ENCODE results near the gene EXD3. TPM values are rescaled to one million over a fixed set of nuclear protein-coding genes. Genes with fewer than 3 reads are reported as not detected.
A peak's percentile ranks its signal among the peaks of the same experiment; 100 is the strongest.

The EXD3 gene
- total and polyA plus RNA-seq, 2 of the 13 experiments (the other 11 are each of a cell fraction or from before 2014, with no cell fraction given), result 2.7 to 4.8 TPM

GRCh38 chr9:137454597-137455358, 31.8 kb upstream of the EXD3 start (continued):
- TF ChIP-seq CREB3 (CRISPR knock-in tag; IDR thresholded peaks at IDR 0.05) (peak; percentile 5; the same call in 1 of the 2 replicates), NFYC (CRISPR knock-in tag; IDR thresholded peaks at IDR 0.05) (peak; percentile 60), ZNF503 (CRISPR knock-in tag; IDR thresholded peaks at IDR 0.05) (0 out of 2 replicates have a peak, but pooled peaks have one; percentile 19), RXRB (CRISPR knock-in tag; IDR thresholded peaks at IDR 0.05; ENCODE audit: borderline replicate concordance) (peak; percentile 88), MXI1 (IDR thresholded peaks at IDR 0.05; ENCODE audit: borderline replicate concordance, low read depth, low read length) (peak; percentile 87; the same call in 1 of the 3 replicates), HMG20B (CRISPR knock-in tag; conservative IDR thresholded peaks at IDR 0.05) (no peak), FOXC1 (CRISPR knock-in tag; IDR thresholded peaks at IDR 0.05; ENCODE audit: borderline replicate concordance) (peak; percentile 72; the same call in 1 of the 2 replicates), TAF1 (CRISPR knock-in tag; IDR thresholded peaks at IDR 0.05) (no peak; the same call in 1 of the 2 replicates), ZNF790 (CRISPR knock-in tag; IDR thresholded peaks at IDR 0.05; ENCODE audit: borderline replicate concordance) (peak; percentile 62; the same call in 1 of the 2 replicates), ZSCAN9 (CRISPR knock-in tag; IDR thresholded peaks at IDR 0.05; ENCODE audit: borderline replicate concordance) (peak; percentile 88; the same call in 1 of the 2 replicates), NR2C2 (CRISPR knock-in tag; IDR thresholded peaks at IDR 0.05; ENCODE audit: borderline replicate concordance) (peak; percentile 65; the same call in 1 of the 2 replicates), ZNF749 (CRISPR knock-in tag; IDR thresholded peaks at IDR 0.05; ENCODE audit: borderline replicate concordance) (peak; percentile 82), MATR3 (CRISPR knock-in tag; IDR thresholded peaks at IDR 0.05) (0 out of 2 replicates have a peak, but pooled peaks have one; percentile 37), PBX3 (CRISPR knock-in tag; IDR thresholded peaks at IDR 0.05; ENCODE audit: borderline replicate concordance) (no peak), HDAC6 (IDR thresholded peaks at IDR 0.05; ENCODE audit: low read depth, low read length) (no peak), E2F1 (CRISPR knock-in tag; IDR thresholded peaks at IDR 0.05) (peak; percentile 41; the same call in 1 of the 2 replicates), NR1H2 (CRISPR knock-in tag; IDR thresholded peaks at IDR 0.05; ENCODE audit: borderline replicate concordance, low read depth) (no peak), ATF3 (CRISPR knock-in tag; IDR thresholded peaks at IDR 0.05) (peak; percentile 5; the same call in 1 of the 2 replicates), ZNF737 (CRISPR knock-in tag; IDR thresholded peaks at IDR 0.05; ENCODE audit: borderline replicate concordance) (no peak), ZNF670 (CRISPR knock-in tag; IDR thresholded peaks at IDR 0.05; ENCODE audit: borderline replicate concordance) (peak; percentile 67; the same call in 1 of the 2 replicates), FUBP1 (CRISPR knock-in tag; IDR thresholded peaks at IDR 0.05; ENCODE audit: borderline replicate concordance) (no peak)
